HG03159 (cell line): ENCODE results near the gene ATXN10.
"Not testable (repeated sequence)": the region's sequence is repeated elsewhere in the genome, so short reads cannot be mapped to it uniquely, and the experiment has no call there.

Experiments
- ATAC-seq: cut with Tn5 transposase; IDR thresholded peaks from one replicate; pipeline ENCODE4 v1.9.1; 2021; ENCODE audit warnings: mild to moderate bottlenecking, moderate library complexity; ENCODE audit not compliant: unreplicated experiment

The ATXN10 gene

GRCh38 chr22:45707605-45708004 is 36.0 kb downstream of the ATXN10 start:
- no peak for ATAC-seq

- no peak for ATAC-seq
Observed at GRCh38 chr22:45708145-45708544, 36.5 kb downstream of the ATXN10 start.

- no peak for ATAC-seq
Observed at GRCh38 chr22:45709060-45709739, 37.6 kb downstream of the ATXN10 start.

GRCh38 chr22:45709866-45710265 is 38.2 kb downstream of the ATXN10 start:
- ATAC-seq = no peak

- no peak for ATAC-seq
Observed at GRCh38 chr22:45710469-45710868, 38.8 kb downstream of the ATXN10 start.

GRCh38 chr22:45714390-45714789 is 42.8 kb downstream of the ATXN10 start:
- not testable (repeated sequence) for ATAC-seq

GRCh38 chr22:45717789-45718188 is 46.2 kb downstream of the ATXN10 start:
- ATAC-seq = no peak

GRCh38 chr22:45718391-45718790 is 46.8 kb downstream of the ATXN10 start:
- ATAC-seq = no peak

- no peak for ATAC-seq
Observed at GRCh38 chr22:45720839-45721378, 49.3 kb downstream of the ATXN10 start.

- ATAC-seq = no peak
Observed at GRCh38 chr22:45722006-45722405, 50.4 kb downstream of the ATXN10 start.

GRCh38 chr22:45726081-45726480 is 54.4 kb downstream of the ATXN10 start:
- no peak for ATAC-seq

GRCh38 chr22:45731041-45731797 is 59.6 kb downstream of the ATXN10 start:
- ATAC-seq = no peak

- ATAC-seq = no peak
Observed at GRCh38 chr22:45731798-45732495, 60.3 kb downstream of the ATXN10 start.

- ATAC-seq = no peak
Observed at GRCh38 chr22:45735273-45735672, 63.6 kb downstream of the ATXN10 start.

GRCh38 chr22:45738206-45738605 is 66.6 kb downstream of the ATXN10 start:
- no peak for ATAC-seq

GRCh38 chr22:45740236-45740635 is 68.6 kb downstream of the ATXN10 start:
- no peak for ATAC-seq

- no peak for ATAC-seq
Observed at GRCh38 chr22:45742866-45743450, 71.3 kb downstream of the ATXN10 start.

- ATAC-seq = no peak
Observed at GRCh38 chr22:45743687-45744086, 72.1 kb downstream of the ATXN10 start.

- no peak for ATAC-seq
Observed at GRCh38 chr22:45744442-45744841, 72.8 kb downstream of the ATXN10 start.

- no peak for ATAC-seq
Observed at GRCh38 chr22:45750626-45751025, 79.0 kb downstream of the ATXN10 start.

- no peak for ATAC-seq
Observed at GRCh38 chr22:45752036-45752435, 80.4 kb downstream of the ATXN10 start.
